AG04449 (cell line): ENCODE measurements around the gene CDH5.
A peak's percentile ranks its signal among the peaks of the same experiment; 100 is the strongest.

Experiments
- CTCF ChIA-PET: fragments of 350-600 bp; formaldehyde crosslinking; extraction: SDS; loops from one replicate; lab custom pipeline; 2021; ENCODE audit warnings: antibody characterized with exemption; lab: Yijun Ruan, JAX
- POLR2A ChIA-PET: fragments of 400-600, 350-600 bp; formaldehyde crosslinking; extraction: SDS; loops from one replicate; lab custom pipeline; 2020; ENCODE audit warnings: antibody characterized with exemption, inconsistent platforms; lab: Yijun Ruan, JAX
- DNase-seq: peaks from one replicate; pipeline ENCODE4 v3.0.0-alpha.2; 2010; ENCODE audit warnings: low read depth, low spot score
- H3K4me3 ChIP-seq: 2 replicates; pipeline ENCODE4 v1.5.1; 2011; ENCODE audit warnings: low read depth, mild to moderate bottlenecking, control low read depth, low read length
- CTCF ChIP-seq: IDR thresholded peaks from one replicate; pipeline ENCODE4 v1.5.1; 2011; ENCODE audit warnings: mild to moderate bottlenecking, moderate library complexity, low read length, control low read depth, inconsistent platforms; ENCODE audit not compliant: insufficient read depth; ENCODE audit errors: missing control alignments

The CDH5 gene

GRCh38 chr16:66405057-66405783 is 38.7 kb downstream of the CDH5 start:
- DNase-seq, result no peak
- H3K4me3 ChIP-seq, result no peak overlapping the region
- ChIA-PET CTCF (interaction anchor here (0.6 to 9.6 kb wide), 44 partner anchors 9 to 481 kb away, joined by 3 to 273 read pairs (median 6); partner anchors contain the start of genes CKLF, CMTM3, DYNC1LI2 and NAE1), POLR2A (no interaction called here)
- no peak for TF ChIP-seq CTCF

- POLR2A ChIA-PET, result interaction anchor here (1.0 kb wide), 1 partner anchor 9 kb away, joined by 3 read pairs; no protein-coding TSS in a partner anchor
- H3K4me3 ChIP-seq, result peak overlapping the region; percentile 68
- no peak for DNase-seq
- peak; percentile 81 for TF ChIP-seq CTCF
- CTCF ChIA-PET, result interaction anchor here (0.6 to 9.6 kb wide), 58 partner anchors 9 to 480 kb away, joined by 3 to 273 read pairs (median 4); partner anchors contain the start of genes CKLF and CMTM3
Observed at GRCh38 chr16:66406534-66407221, 40.2 kb downstream of the CDH5 start.

GRCh38 chr16:66408163-66409048 is 41.9 kb downstream of the CDH5 start:
- DNase-seq, result no peak
- TF ChIP-seq CTCF, result no peak
- ChIA-PET POLR2A (no interaction called here), CTCF (interaction anchor here (0.9 to 9.6 kb wide), 11 partner anchors 10 to 464 kb away, joined by 3 to 273 read pairs (median 4); no protein-coding TSS in a partner anchor)
- peak overlapping the region; percentile 19; the same call in 1 of the 2 replicates for H3K4me3 ChIP-seq

GRCh38 chr16:66409156-66409555 is 42.7 kb downstream of the CDH5 start:
- no peak overlapping the region for H3K4me3 ChIP-seq
- TF ChIP-seq CTCF, result no peak
- CTCF ChIA-PET, result interaction anchor here (0.9 to 9.6 kb wide), 8 partner anchors 9 to 464 kb away, joined by 3 to 273 read pairs (median 4); no protein-coding TSS in a partner anchor
- POLR2A ChIA-PET, result no interaction called here
- DNase-seq, result no peak

GRCh38 chr16:66412182-66412581 is 45.7 kb downstream of the CDH5 start:
- POLR2A ChIA-PET, result no interaction called here
- CTCF ChIA-PET, result interaction anchor here (1.0 to 1.5 kb wide), 2 partner anchors 73 to 197 kb away, joined by 3 to 4 read pairs; no protein-coding TSS in a partner anchor
- H3K4me3 ChIP-seq, result no peak overlapping the region
- no peak for TF ChIP-seq CTCF
- no peak for DNase-seq
